Panc1 (cell line): ENCODE measurements around the gene SLC45A1. TPM values are rescaled to one million over a fixed set of nuclear protein-coding genes. Genes with fewer than 3 reads are reported as not detected.

ENCODE experiments used
- ATAC-seq: fragments of 200-7000 bp; cut with Tn5 transposase; 2 replicates; pipeline ENCODE4 v1.9.1; 2020; ENCODE audit warnings: mild to moderate bottlenecking, moderate library complexity
- BruUV-seq: library from RNA; stranded (reverse); fragments of 400-500 nt; replicated peaks from 2 replicates; lab custom pipeline; 2021; lab: Mats Ljungman, UMichigan
- CTCF ChIA-PET: fragments of 300-600 bp; sonication (Branson Sonifier 250); formaldehyde crosslinking; loops from one replicate; lab custom pipeline; 2022; ENCODE audit warnings: antibody characterized with exemption; lab: Charles Lee
- POLR2A ChIA-PET: fragments of 300-600 bp; sonication (Branson Sonifier 250); formaldehyde crosslinking; loops from one replicate; lab custom pipeline; 2022; ENCODE audit warnings: antibody characterized with exemption; lab: Charles Lee
- DNase-seq: peaks from one replicate; pipeline ENCODE4 v3.0.0-alpha.2; 2010; ENCODE audit warnings: low read depth, low spot score
- H3K27ac ChIP-seq: 2 replicates; pipeline ENCODE4 v1.5.1; 2011; ENCODE audit warnings: mild to moderate bottlenecking, low read length, inconsistent platforms
- H3K27me3 ChIP-seq: fragments of 200-500 bp; sonication (Bioruptor generic); 2 replicates; pipeline ENCODE4 v1.6.0; 2014; ENCODE audit warnings: low read length, inconsistent platforms; ENCODE audit not compliant: control insufficient read depth, insufficient read depth
- H3K36me3 ChIP-seq: fragments of 200-500 bp; sonication (Bioruptor generic); 2 replicates; pipeline ENCODE4 v1.5.1; 2014; ENCODE audit warnings: inconsistent platforms, mild to moderate bottlenecking, low read length, moderate library complexity; ENCODE audit not compliant: control insufficient read depth, insufficient read depth
- H3K4me1 ChIP-seq: 2 replicates; pipeline ENCODE4 v1.5.1; 2011; ENCODE audit warnings: inconsistent platforms, mild to moderate bottlenecking, low read length, moderate library complexity; ENCODE audit not compliant: control insufficient read depth, insufficient read depth
- H3K4me3 ChIP-seq, 2 experiments: 2 replicates each; pipeline ENCODE4 v1.5.1; 2011 to 2012; ENCODE audit warnings: low read depth in 2 of 2, low read length in 2 of 2, mild to moderate bottlenecking in 2 of 2, inconsistent platforms in 1 of 2, moderate library complexity in 1 of 2
- H3K9me3 ChIP-seq: fragments of 200-500 bp; sonication (Bioruptor generic); 2 replicates; pipeline ENCODE4 v1.5.1; 2014; ENCODE audit warnings: low read depth, mild to moderate bottlenecking, inconsistent platforms, low read length, moderate library complexity; ENCODE audit not compliant: control insufficient read depth, insufficient read depth
- POLR2AphosphoS5 ChIP-seq: IDR thresholded peaks from 2 replicates; pipeline ENCODE4 v1.6.1; 2012; ENCODE audit warnings: mild to moderate bottlenecking, low read depth, low read length, moderate library complexity
- SIN3A ChIP-seq: IDR thresholded peaks from 2 replicates; pipeline ENCODE4 v1.6.1; 2012; ENCODE audit warnings: low read depth, mild to moderate bottlenecking, low read length, moderate library complexity, borderline replicate concordance; ENCODE audit not compliant: insufficient read depth
- TCF7L2 ChIP-seq: IDR thresholded peaks from 2 replicates; pipeline ENCODE4 v1.6.1; 2011; ENCODE audit warnings: mild to moderate bottlenecking, low read depth, low read length, inconsistent platforms
- in situ Hi-C: cut with HindIII; loops from 2 replicates; pipeline ENCODE4 v1.10.0; 2016; ENCODE audit warnings: low sequenced_read_pairs, low pct_unique_long_range_greater_than_20kb
- intact Hi-C: fragments of 100-400 bp; cut with micrococcal nuclease; formaldehyde crosslinking; loops from one replicate; pipeline ENCODE4 v1.10.0; 2022; ENCODE audit not compliant: unreplicated experiment
- total RNA-seq: library from RNA; stranded (reverse); gene quantifications from one replicate; pipeline ENCODE4 v1.2.1, GENCODE V29; 2021; ENCODE audit not compliant: unreplicated experiment
- TF ChIP-seq, protein P1 (sequence below): fragments of 450-650 bp; IDR thresholded peaks from 2 replicates; pipeline ENCODE4 v1.5.1; 2017; ENCODE audit warnings: mild to moderate bottlenecking
- TF ChIP-seq, protein P2 (sequence below), 2 experiments: IDR thresholded peaks; 2 replicates each; pipeline ENCODE4 v1.6.1; 2011 to 2012; ENCODE audit warnings: low read depth in 2 of 2, control low read depth in 1 of 2, low read length in 1 of 2, mild to moderate bottlenecking in 1 of 2, moderate library complexity in 1 of 2; ENCODE audit not compliant: insufficient read depth in 1 of 2

SLC45A1 gene
- total RNA-seq, 1 experiment from 2014 or later, result 11.3 TPM

DNA sequence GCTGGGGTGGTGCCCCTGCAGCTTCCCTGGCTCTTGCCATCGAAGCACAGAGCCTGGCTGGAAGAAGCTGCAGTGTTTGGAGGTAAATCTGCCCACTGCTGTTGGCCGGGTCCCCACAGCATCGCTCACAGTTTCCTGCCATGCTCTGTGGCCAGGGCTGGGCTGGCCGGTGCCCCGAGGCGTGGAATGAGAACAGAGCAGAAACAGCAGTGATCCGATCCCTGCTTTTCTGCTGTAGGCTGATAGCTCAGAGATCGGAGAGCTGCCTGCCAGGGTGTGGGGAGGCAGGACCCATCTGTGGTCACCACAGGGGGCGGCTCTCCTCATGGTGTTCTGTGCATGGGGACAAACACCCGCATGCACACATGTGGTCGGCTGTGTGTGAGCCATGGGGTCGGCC is 11.5 kb downstream of the SLC45A1 start:
- BruUV-seq, result no TSS peak

DNA sequence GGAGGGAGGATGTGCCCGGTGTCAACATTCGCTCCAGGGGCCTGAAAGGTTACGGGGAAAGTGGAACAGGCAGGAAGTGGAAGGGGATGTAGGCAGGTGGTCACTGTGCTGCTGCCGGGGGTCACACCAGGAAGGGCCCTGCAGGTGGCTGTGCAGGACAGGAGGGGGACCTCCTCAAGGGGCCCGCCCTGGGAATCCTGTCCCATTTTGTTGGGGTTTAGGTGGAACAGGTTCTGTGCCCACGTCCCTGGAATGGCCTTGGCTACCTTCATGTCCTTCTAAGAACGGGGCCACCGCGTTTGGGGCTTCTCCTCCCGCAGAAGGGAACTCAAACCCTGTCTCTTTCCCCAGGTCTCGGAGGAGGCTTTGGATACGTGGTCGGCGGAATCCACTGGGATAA is 11.9 kb downstream of the SLC45A1 start:
- H3K4me3 ChIP-seq, result no peak overlapping the region
- H3K9me3 ChIP-seq, result no peaks in the 10 kb centered on the region
- TF ChIP-seq, protein P1, sequence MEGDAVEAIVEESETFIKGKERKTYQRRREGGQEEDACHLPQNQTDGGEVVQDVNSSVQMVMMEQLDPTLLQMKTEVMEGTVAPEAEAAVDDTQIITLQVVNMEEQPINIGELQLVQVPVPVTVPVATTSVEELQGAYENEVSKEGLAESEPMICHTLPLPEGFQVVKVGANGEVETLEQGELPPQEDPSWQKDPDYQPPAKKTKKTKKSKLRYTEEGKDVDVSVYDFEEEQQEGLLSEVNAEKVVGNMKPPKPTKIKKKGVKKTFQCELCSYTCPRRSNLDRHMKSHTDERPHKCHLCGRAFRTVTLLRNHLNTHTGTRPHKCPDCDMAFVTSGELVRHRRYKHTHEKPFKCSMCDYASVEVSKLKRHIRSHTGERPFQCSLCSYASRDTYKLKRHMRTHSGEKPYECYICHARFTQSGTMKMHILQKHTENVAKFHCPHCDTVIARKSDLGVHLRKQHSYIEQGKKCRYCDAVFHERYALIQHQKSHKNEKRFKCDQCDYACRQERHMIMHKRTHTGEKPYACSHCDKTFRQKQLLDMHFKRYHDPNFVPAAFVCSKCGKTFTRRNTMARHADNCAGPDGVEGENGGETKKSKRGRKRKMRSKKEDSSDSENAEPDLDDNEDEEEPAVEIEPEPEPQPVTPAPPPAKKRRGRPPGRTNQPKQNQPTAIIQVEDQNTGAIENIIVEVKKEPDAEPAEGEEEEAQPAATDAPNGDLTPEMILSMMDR, result no peak
- no peak overlapping the region for H3K27ac ChIP-seq
- DNase-seq (no peak), ATAC-seq (no peak)
- peaks cover 2% of the 10 kb centered on the region; the same call in 1 of the 2 replicates for H3K36me3 ChIP-seq
- ChIA-PET CTCF (no interaction called here), POLR2A (no interaction called here)
- H3K4me1 ChIP-seq, result no peaks in the 10 kb centered on the region
- intact Hi-C loops, result no loop called here
- H3K27me3 ChIP-seq, result no peaks in the 10 kb centered on the region
- BruUV-seq, result no TSS peak
- in situ Hi-C loops, result no loop called here

More for the DNA sequence above, 11.5 kb downstream of the SLC45A1 start:
- H3K27me3 ChIP-seq, result no peaks in the 10 kb centered on the region
- H3K4me3 ChIP-seq, result no peak overlapping the region
- POLR2A ChIA-PET, result no interaction called here
- in situ Hi-C loops (no loop called here), intact Hi-C loops (no loop called here)
- no peak overlapping the region for H3K27ac ChIP-seq
- ATAC-seq (peak; percentile 60), DNase-seq (no peak)
- no peak for TF ChIP-seq POLR2AphosphoS5
- TF ChIP-seq, protein P2, sequence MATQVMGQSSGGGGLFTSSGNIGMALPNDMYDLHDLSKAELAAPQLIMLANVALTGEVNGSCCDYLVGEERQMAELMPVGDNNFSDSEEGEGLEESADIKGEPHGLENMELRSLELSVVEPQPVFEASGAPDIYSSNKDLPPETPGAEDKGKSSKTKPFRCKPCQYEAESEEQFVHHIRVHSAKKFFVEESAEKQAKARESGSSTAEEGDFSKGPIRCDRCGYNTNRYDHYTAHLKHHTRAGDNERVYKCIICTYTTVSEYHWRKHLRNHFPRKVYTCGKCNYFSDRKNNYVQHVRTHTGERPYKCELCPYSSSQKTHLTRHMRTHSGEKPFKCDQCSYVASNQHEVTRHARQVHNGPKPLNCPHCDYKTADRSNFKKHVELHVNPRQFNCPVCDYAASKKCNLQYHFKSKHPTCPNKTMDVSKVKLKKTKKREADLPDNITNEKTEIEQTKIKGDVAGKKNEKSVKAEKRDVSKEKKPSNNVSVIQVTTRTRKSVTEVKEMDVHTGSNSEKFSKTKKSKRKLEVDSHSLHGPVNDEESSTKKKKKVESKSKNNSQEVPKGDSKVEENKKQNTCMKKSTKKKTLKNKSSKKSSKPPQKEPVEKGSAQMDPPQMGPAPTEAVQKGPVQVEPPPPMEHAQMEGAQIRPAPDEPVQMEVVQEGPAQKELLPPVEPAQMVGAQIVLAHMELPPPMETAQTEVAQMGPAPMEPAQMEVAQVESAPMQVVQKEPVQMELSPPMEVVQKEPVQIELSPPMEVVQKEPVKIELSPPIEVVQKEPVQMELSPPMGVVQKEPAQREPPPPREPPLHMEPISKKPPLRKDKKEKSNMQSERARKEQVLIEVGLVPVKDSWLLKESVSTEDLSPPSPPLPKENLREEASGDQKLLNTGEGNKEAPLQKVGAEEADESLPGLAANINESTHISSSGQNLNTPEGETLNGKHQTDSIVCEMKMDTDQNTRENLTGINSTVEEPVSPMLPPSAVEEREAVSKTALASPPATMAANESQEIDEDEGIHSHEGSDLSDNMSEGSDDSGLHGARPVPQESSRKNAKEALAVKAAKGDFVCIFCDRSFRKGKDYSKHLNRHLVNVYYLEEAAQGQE (IDR thresholded peaks at IDR 0.05; ENCODE audit: insufficient read depth in 1 of 2, low read depth in 2 of 2, low read length in 1 of 2), result no peak
- H3K4me1 ChIP-seq, result no peaks in the 10 kb centered on the region
- no peaks in the 10 kb centered on the region for H3K9me3 ChIP-seq
- peaks cover 2% of the 10 kb centered on the region; the same call in 1 of the 2 replicates for H3K36me3 ChIP-seq
- CTCF ChIA-PET, result no interaction called here

DNA sequence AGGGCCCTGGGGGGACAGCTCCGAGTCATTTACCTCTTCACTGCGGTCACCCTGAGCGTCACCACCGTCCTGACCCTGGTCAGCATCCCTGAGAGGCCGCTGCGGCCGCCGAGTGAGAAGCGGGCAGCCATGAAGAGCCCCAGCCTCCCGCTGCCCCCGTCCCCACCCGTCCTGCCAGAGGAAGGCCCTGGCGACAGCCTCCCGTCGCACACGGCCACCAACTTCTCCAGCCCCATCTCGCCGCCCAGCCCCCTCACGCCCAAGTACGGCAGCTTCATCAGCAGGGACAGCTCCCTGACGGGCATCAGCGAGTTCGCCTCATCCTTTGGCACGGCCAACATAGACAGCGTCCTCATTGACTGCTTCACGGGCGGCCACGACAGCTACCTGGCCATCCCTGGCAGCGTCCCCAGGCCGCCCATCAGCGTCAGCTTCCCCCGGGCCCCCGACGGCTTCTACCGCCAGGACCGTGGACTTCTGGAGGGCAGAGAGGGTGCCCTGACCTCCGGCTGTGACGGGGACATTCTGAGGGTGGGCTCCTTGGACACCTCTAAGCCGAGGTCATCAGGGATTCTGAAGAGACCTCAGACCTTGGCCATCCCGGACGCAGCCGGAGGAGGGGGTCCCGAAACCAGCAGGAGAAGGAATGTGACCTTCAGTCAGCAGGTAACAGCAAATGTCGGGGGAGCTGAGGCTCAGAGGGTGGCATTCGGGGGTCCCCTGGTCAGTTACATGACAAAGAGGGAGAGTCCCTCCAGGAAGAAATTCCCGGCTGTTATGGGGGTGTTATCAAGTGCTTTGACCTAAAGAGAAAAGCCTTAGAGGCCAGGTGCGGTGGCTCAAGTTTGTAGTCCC is 12.6 kb downstream of the SLC45A1 start:
- intact Hi-C loops, result no loop called here
- H3K4me1 ChIP-seq, result no peaks in the 10 kb centered on the region
- POLR2A ChIA-PET, result no interaction called here
- in situ Hi-C loops, result no loop called here
- H3K27me3 ChIP-seq, result no peaks in the 10 kb centered on the region
- BruUV-seq, result no TSS peak
- no peak overlapping the region for H3K27ac ChIP-seq
- no peaks in the 10 kb centered on the region for H3K9me3 ChIP-seq
- TF ChIP-seq POLR2AphosphoS5, result no peak
- TF ChIP-seq, protein P1, result no peak
- TF ChIP-seq SIN3A, result no peak
- TF ChIP-seq, protein P2 (IDR thresholded peaks at IDR 0.05; ENCODE audit: insufficient read depth in 1 of 2, low read depth in 2 of 2, low read length in 1 of 2), result no peak
- no peak for TF ChIP-seq TCF7L2
- H3K4me3 ChIP-seq, result no peak overlapping the region
- DNase-seq (no peak), ATAC-seq (no peak)
- CTCF ChIA-PET, result interaction anchor here (0.6 kb wide), 1 partner anchor 11 kb away, joined by 11 read pairs; no protein-coding TSS in a partner anchor
- peaks cover 2% of the 10 kb centered on the region; the same call in 1 of the 2 replicates for H3K36me3 ChIP-seq
